ENCODE data around the gene RNF149. TPM values are rescaled to one million over a fixed set of nuclear protein-coding genes. Genes with fewer than 3 reads are reported as not detected.
"Not testable (repeated sequence)": the region's sequence is repeated elsewhere in the genome, so short reads cannot be mapped to it uniquely, and the experiment has no call there.

RNF149 gene
- 2.0 and 4.5 TPM in 2 replicates for total RNA-seq (2014; rRNA removed; shearing (Covaris generic); ENCODE audit: low replicate concordance)

- DNase-seq: peak; percentile 87
- H3K9ac ChIP-seq (ENCODE audit: low read length): peak within 1 kb of the TSS; percentile 56
- peak within 1 kb of the TSS; percentile 60 for H3K4me2 ChIP-seq (ENCODE audit: low read depth, low read length, poor library complexity, severe bottlenecking)
- H3K27ac ChIP-seq (ENCODE audit: low read length): no peak within 1 kb of the TSS
- peaks cover 14% of the 10 kb centered on the region for H3K4me1 ChIP-seq (ENCODE audit: low read length)
- H3K9me3 ChIP-seq (ENCODE audit: low read length): no peaks in the 10 kb centered on the region
- H3K9me2 ChIP-seq (replicated peaks; ENCODE audit: insufficient read depth, low read length): no peaks in the 10 kb centered on the region
- no peaks in the 10 kb centered on the region for H3K27me3 ChIP-seq (ENCODE audit: low read length)
- peak within 1 kb of the TSS; percentile 68 for H3K4me3 ChIP-seq (ENCODE audit: low read length)
- H2AFZ ChIP-seq (ENCODE audit: low read length): peak within 1 kb of the TSS; percentile 96
- H3K36me3 ChIP-seq (ENCODE audit: insufficient read depth, low read length): no peaks in the 10 kb centered on the region
- no peaks in the 10 kb centered on the region for H4K20me1 ChIP-seq (ENCODE audit: insufficient read depth, low read depth, low read length)
- H3K79me2 ChIP-seq (ENCODE audit: low read length): no peaks in the 10 kb centered on the region
Measured at GRCh38 chr2:101308432-101309210, at the start of gene RNF149. Gene RNF149, minus strand, starts transcription at chr2:101308701. Its CDS starts 113 bp downstream, at chr2:101308588.

- H3K4me2 ChIP-seq (ENCODE audit: low read depth, low read length, poor library complexity, severe bottlenecking): no peak overlapping the region
Measured at GRCh38 chr2:101357376-101357775, 48.9 kb upstream of the RNF149 start.

GRCh38 chr2:101356521-101356920 is 48.0 kb upstream of the RNF149 start:
- H3K4me3 ChIP-seq (ENCODE audit: low read length): no peak overlapping the region
- no peaks in the 10 kb centered on the region for H3K9me2 ChIP-seq (replicated peaks; ENCODE audit: insufficient read depth, low read length)
- no peaks in the 10 kb centered on the region for H3K9me3 ChIP-seq (ENCODE audit: low read length)
- no peaks in the 10 kb centered on the region for H3K79me2 ChIP-seq (ENCODE audit: low read length)
- no peak overlapping the region for H3K27ac ChIP-seq (ENCODE audit: low read length)
- no peak overlapping the region for H3K4me2 ChIP-seq (ENCODE audit: low read depth, low read length, poor library complexity, severe bottlenecking)
- no peak overlapping the region for H3K9ac ChIP-seq (ENCODE audit: low read length)
- H3K27me3 ChIP-seq (ENCODE audit: low read length): no peaks in the 10 kb centered on the region
- no peaks in the 10 kb centered on the region for H4K20me1 ChIP-seq (ENCODE audit: insufficient read depth, low read depth, low read length)
- no peak overlapping the region for H2AFZ ChIP-seq (ENCODE audit: low read length)
- DNase-seq: no peak
- peaks cover 7% of the 10 kb centered on the region for H3K4me1 ChIP-seq (ENCODE audit: low read length)
- no peaks in the 10 kb centered on the region for H3K36me3 ChIP-seq (ENCODE audit: insufficient read depth, low read length)

More at GRCh38 chr2:101357376-101357775, 48.9 kb upstream of the RNF149 start:
- no peak overlapping the region for H2AFZ ChIP-seq (ENCODE audit: low read length)
- H3K27ac ChIP-seq (ENCODE audit: low read length): no peak overlapping the region
- no peaks in the 10 kb centered on the region for H3K36me3 ChIP-seq (ENCODE audit: insufficient read depth, low read length)
- no peaks in the 10 kb centered on the region for H3K9me2 ChIP-seq (replicated peaks; ENCODE audit: insufficient read depth, low read length)
- H3K79me2 ChIP-seq (ENCODE audit: low read length): no peaks in the 10 kb centered on the region
- H3K9ac ChIP-seq (ENCODE audit: low read length): no peak overlapping the region
- no peak for DNase-seq
- H3K4me3 ChIP-seq (ENCODE audit: low read length): no peak overlapping the region
- no peaks in the 10 kb centered on the region for H3K9me3 ChIP-seq (ENCODE audit: low read length)
- no peaks in the 10 kb centered on the region for H4K20me1 ChIP-seq (ENCODE audit: insufficient read depth, low read depth, low read length)
- no peaks in the 10 kb centered on the region for H3K27me3 ChIP-seq (ENCODE audit: low read length)
- peaks cover 7% of the 10 kb centered on the region for H3K4me1 ChIP-seq (ENCODE audit: low read length)

GRCh38 chr2:101356055-101356454 is 47.6 kb upstream of the RNF149 start:
- H3K4me2 ChIP-seq (ENCODE audit: low read depth, low read length, poor library complexity, severe bottlenecking): no peak overlapping the region
- H3K9ac ChIP-seq (ENCODE audit: low read length): no peak overlapping the region
- no peaks in the 10 kb centered on the region for H3K9me2 ChIP-seq (replicated peaks; ENCODE audit: insufficient read depth, low read length)

GRCh38 chr2:101355401-101356054 is 47.0 kb upstream of the RNF149 start:
- Histone ChIP-seq H3K27ac (ENCODE audit: low read length) (no peak overlapping the region), H3K4me1 (ENCODE audit: low read length) (no peaks in the 10 kb centered on the region), H3K9me2 (replicated peaks; ENCODE audit: insufficient read depth, low read length) (no peaks in the 10 kb centered on the region), H2AFZ (ENCODE audit: low read length) (no peak overlapping the region), H3K4me2 (ENCODE audit: low read depth, low read length, poor library complexity, severe bottlenecking) (no peak overlapping the region), H3K27me3 (ENCODE audit: low read length) (no peaks in the 10 kb centered on the region), H3K9me3 (ENCODE audit: low read length) (no peaks in the 10 kb centered on the region), H3K79me2 (ENCODE audit: low read length) (no peaks in the 10 kb centered on the region), H3K36me3 (ENCODE audit: insufficient read depth, low read length) (no peaks in the 10 kb centered on the region), H3K9ac (ENCODE audit: low read length) (no peak overlapping the region), H4K20me1 (ENCODE audit: insufficient read depth, low read depth, low read length) (no peaks in the 10 kb centered on the region), H3K4me3 (ENCODE audit: low read length) (no peak overlapping the region)
- DNase-seq: no peak

More at GRCh38 chr2:101356055-101356454, 47.6 kb upstream of the RNF149 start:
- H3K4me1 ChIP-seq (ENCODE audit: low read length): peaks cover 4% of the 10 kb centered on the region
- H2AFZ ChIP-seq (ENCODE audit: low read length): no peak overlapping the region
- no peak overlapping the region for H3K4me3 ChIP-seq (ENCODE audit: low read length)
- H3K79me2 ChIP-seq (ENCODE audit: low read length): no peaks in the 10 kb centered on the region
- no peak overlapping the region for H3K27ac ChIP-seq (ENCODE audit: low read length)
- no peaks in the 10 kb centered on the region for H3K9me3 ChIP-seq (ENCODE audit: low read length)
- DNase-seq: no peak
- no peaks in the 10 kb centered on the region for H4K20me1 ChIP-seq (ENCODE audit: insufficient read depth, low read depth, low read length)
- H3K36me3 ChIP-seq (ENCODE audit: insufficient read depth, low read length): no peaks in the 10 kb centered on the region
- no peaks in the 10 kb centered on the region for H3K27me3 ChIP-seq (ENCODE audit: low read length)

GRCh38 chr2:101354420-101355311 is 46.2 kb upstream of the RNF149 start:
- Histone ChIP-seq H3K9me3 (ENCODE audit: low read length) (no peaks in the 10 kb centered on the region), H3K9me2 (replicated peaks; ENCODE audit: insufficient read depth, low read length) (no peaks in the 10 kb centered on the region), H3K79me2 (ENCODE audit: low read length) (no peaks in the 10 kb centered on the region), H3K4me1 (ENCODE audit: low read length) (no peaks in the 10 kb centered on the region), H3K4me3 (ENCODE audit: low read length) (no peak overlapping the region), H3K4me2 (ENCODE audit: low read depth, low read length, poor library complexity, severe bottlenecking) (no peak overlapping the region), H4K20me1 (ENCODE audit: insufficient read depth, low read depth, low read length) (no peaks in the 10 kb centered on the region), H2AFZ (ENCODE audit: low read length) (no peak overlapping the region), H3K36me3 (ENCODE audit: insufficient read depth, low read length) (no peaks in the 10 kb centered on the region), H3K27me3 (ENCODE audit: low read length) (no peaks in the 10 kb centered on the region), H3K9ac (ENCODE audit: low read length) (no peak overlapping the region), H3K27ac (ENCODE audit: low read length) (no peak overlapping the region)
- no peak for DNase-seq

GRCh38 chr2:101352631-101353030 is 44.1 kb upstream of the RNF149 start:
- not testable (repeated sequence) for H3K79me2 ChIP-seq (ENCODE audit: low read length); H3K4me1 ChIP-seq (ENCODE audit: low read length); DNase-seq; H2AFZ ChIP-seq (ENCODE audit: low read length); H3K9ac ChIP-seq (ENCODE audit: low read length); H4K20me1 ChIP-seq (ENCODE audit: insufficient read depth, low read depth, low read length); H3K4me2 ChIP-seq (ENCODE audit: low read depth, low read length, poor library complexity, severe bottlenecking); H3K4me3 ChIP-seq (ENCODE audit: low read length); H3K36me3 ChIP-seq (ENCODE audit: insufficient read depth, low read length); H3K27me3 ChIP-seq (ENCODE audit: low read length); H3K27ac ChIP-seq (ENCODE audit: low read length); H3K9me2 ChIP-seq (replicated peaks; ENCODE audit: insufficient read depth, low read length); H3K9me3 ChIP-seq (ENCODE audit: low read length)

GRCh38 chr2:101351207-101351606 is 42.7 kb upstream of the RNF149 start:
- Histone ChIP-seq H3K36me3 (ENCODE audit: insufficient read depth, low read length) (no peaks in the 10 kb centered on the region), H3K27ac (ENCODE audit: low read length) (no peak overlapping the region), H3K9ac (ENCODE audit: low read length) (no peak overlapping the region), H3K9me2 (replicated peaks; ENCODE audit: insufficient read depth, low read length) (no peaks in the 10 kb centered on the region), H3K27me3 (ENCODE audit: low read length) (no peaks in the 10 kb centered on the region), H3K4me1 (ENCODE audit: low read length) (no peaks in the 10 kb centered on the region), H2AFZ (ENCODE audit: low read length) (no peak overlapping the region), H4K20me1 (ENCODE audit: insufficient read depth, low read depth, low read length) (no peaks in the 10 kb centered on the region), H3K4me3 (ENCODE audit: low read length) (no peak overlapping the region), H3K79me2 (ENCODE audit: low read length) (no peaks in the 10 kb centered on the region), H3K9me3 (ENCODE audit: low read length) (no peaks in the 10 kb centered on the region), H3K4me2 (ENCODE audit: low read depth, low read length, poor library complexity, severe bottlenecking) (no peak overlapping the region)
- no peak for DNase-seq

Data from Karpas-422 (cell line).